Panc1 (cell line): ENCODE results near the gene CSNK1G1. TPM values are rescaled to one million over a fixed set of nuclear protein-coding genes. Genes with fewer than 3 reads are reported as not detected.

Source experiments
- total RNA-seq: library from RNA; stranded (reverse); gene quantifications from one replicate; pipeline ENCODE4 v1.2.1, GENCODE V29; 2021; ENCODE audit not compliant: unreplicated experiment

The CSNK1G1 gene
- total RNA-seq, 1 experiment from 2014 or later, result 22.8 TPM

Other genes with a start within 250 kb of the CSNK1G1 start
- gene SNX22, start 204.4 kb downstream of the CSNK1G1 start, total RNA-seq, result 2.3 TPM
- gene PPIB, start 193.2 kb downstream of the CSNK1G1 start, total RNA-seq, result 407 TPM
- 97.8 TPM for gene PCLAF, start 25.3 kb upstream of the CSNK1G1 start, total RNA-seq
- gene TRIP4, start 31.7 kb upstream of the CSNK1G1 start, total RNA-seq, result 42.8 TPM
- gene ZNF609, start 104.4 kb upstream of the CSNK1G1 start, total RNA-seq, result 47.2 TPM